ENCODE measurements around the gene C1GALT1.

Gene C1GALT1

DNA sequence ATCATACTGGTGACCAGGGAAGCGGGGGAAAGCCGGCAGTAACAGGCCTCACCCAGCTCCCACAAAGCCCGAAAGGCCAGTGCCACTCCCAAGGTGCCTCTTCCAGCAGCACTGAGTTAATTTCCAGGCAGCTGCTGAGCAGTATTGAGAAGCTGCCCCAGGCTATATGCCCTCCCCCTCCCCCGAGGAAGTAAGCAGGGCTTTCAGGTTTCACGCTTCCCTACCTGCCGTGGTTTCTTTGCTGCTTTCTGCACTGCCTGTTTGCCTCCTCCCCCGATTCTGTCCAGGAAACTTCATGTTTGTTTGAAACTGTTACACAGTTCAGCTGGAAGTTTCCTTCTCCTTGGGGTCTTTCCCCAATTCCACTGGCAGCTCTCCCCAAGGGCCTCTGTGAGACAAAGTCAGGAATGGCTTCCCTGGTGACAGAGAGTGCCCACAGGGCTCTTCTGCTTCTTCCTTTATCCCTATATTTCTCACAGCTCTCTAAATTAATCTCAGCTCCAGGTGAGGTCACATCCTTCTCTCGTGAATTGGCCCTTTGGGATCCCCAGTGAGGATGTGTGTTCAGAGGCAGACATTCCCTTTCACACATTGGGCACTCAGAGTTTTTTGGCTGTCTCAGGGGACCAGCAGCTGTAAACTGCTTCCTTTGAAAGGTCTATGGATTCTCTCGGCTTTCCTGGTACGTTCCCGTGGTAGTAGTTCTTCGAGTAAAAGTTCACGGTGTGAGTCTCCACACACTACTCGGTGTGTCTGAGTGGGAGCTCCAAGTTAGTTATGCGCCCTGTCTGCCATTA, 19.4 kb downstream of the C1GALT1 start:
- DNase-seq (ENCODE audit: low read depth in 2 of 2): no peak

- no peak for DNase-seq (ENCODE audit: low read depth in 2 of 2)
These were observed 20.0 kb downstream of the C1GALT1 start for GRCh38 chr7:7202375-7202720.

DNA sequence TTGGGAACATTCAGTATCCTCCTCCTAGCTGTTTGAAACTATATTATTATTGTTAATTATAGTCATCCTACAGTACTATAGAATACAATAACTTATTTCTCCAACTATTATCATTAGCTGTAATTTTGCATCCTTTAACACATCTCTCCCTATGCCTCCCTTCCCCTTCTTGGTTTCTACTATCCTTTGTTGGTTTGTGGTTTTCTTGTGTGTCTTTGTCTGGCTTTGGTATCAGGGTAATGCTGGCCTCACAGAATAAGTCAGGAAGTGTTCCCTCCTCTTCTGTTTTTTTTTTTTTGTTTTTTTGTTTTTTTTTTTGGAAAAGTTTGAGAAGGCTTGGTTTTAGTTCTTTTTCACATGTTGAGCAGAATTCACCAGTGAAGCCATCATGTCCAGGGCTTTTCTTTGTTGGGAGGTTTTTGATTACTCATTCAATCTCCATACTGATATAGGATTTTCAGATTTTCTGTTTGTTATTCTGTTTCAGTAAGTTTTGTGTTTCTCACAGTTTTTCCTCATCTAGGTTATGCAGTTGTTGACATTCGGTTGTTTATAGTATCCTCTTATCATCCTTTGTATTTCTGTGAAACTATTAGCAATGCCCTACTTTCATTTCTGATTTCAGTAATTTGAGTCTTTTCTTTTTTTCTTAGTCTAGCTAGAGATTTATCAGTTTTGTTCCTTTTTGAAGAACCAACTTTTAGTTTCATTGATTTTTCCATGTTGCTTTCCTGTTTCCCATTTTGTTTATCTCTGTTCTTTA, 21.6 kb downstream of the C1GALT1 start:
- DNase-seq (ENCODE audit: low read depth in 2 of 2): no peak

- DNase-seq (ENCODE audit: low read depth in 2 of 2): no peak
These were observed 25.5 kb downstream of the C1GALT1 start for GRCh38 chr7:7207876-7208275.

DNA sequence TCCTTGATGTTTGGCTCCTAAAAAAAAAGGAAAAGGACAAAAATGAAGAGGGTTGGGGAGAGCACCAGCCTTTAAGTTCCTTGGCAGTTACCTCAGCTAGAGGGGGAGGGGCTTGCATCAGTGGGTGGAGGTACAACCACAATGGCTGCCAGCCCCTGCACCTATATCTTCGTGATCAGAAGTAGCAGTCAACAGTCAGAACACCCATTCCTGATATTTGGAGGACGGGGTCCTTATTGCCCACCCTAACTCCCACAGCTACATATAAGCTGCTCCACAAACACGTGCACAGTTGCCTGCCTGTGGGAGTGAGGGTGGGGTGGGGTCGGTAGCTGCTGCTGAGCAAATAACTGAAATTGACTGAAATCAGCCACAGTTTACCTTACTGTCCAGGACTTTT, 26.2 kb downstream of the C1GALT1 start:
- DNase-seq (ENCODE audit: low read depth in 2 of 2): no peak

- DNase-seq (ENCODE audit: low read depth in 2 of 2): no peak
These were observed 27.2 kb downstream of the C1GALT1 start for GRCh38 chr7:7209412-7210050.

- no peak for DNase-seq (ENCODE audit: low read depth in 2 of 2)
These were observed 28.3 kb downstream of the C1GALT1 start for GRCh38 chr7:7210475-7211237.

DNA sequence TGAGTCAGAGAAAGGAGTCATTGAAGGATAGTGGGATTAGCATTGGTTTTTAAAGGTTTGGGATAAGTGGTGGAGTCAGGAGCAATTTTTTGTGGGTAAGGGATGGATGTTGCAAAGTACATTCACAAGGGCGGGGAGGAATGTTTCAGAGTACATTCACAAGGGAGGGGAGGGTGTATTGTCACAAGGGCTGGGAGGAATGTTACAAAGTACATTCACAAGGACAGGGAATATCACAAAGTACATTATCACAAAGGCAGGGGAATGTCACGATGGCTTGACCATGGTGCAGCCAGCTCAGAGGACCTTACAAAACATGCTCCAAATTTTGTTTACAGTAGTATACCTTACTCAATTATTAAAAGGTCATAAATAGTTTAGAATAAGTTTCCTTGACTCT, 30.3 kb downstream of the C1GALT1 start:
- no peak for DNase-seq (ENCODE audit: low read depth in 2 of 2)

- DNase-seq (ENCODE audit: low read depth in 2 of 2): no peak
These were observed 32.3 kb downstream of the C1GALT1 start for GRCh38 chr7:7214398-7215347.

- DNase-seq (ENCODE audit: low read depth in 2 of 2): no peak
These were observed 33.9 kb downstream of the C1GALT1 start for GRCh38 chr7:7216279-7216678.

DNA sequence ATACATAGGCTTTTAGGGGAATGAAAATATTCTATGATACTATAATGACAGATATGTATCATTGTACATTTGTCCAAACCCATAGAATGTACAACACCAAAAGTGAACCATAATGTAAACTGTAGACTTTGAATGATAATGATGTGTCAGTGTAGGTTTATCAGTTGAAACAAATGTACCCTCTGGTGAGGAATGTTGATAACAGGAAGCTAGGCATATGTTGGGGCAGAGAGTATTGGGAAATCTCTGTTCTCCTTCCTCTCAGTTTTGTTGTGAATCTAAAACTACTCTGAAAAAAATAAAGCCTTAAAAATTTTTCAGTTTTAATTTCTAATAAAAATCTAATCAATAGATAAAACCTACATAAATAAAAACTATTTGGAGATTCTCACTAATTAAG, 36.9 kb downstream of the C1GALT1 start:
- no peak for DNase-seq (ENCODE audit: low read depth in 2 of 2)

DNA sequence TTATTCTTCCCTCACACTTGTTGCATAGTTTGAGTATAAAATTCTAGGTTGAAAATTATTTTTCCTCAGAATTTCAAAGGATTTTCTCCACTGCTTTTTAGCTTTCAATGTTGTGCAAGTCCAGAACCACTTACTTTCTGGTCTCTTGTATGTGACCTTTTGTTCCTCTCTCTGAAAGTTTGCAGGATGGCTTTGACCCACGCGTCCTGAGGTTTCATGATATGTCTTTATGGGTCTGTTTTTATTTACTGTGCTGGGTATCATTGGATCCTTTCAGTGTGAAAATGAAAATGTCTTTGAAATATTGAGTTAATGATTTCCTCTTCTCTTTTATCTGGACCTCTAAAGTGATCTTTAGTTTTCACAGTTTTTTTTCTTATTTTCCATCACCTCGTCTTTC, 38.5 kb downstream of the C1GALT1 start:
- no peak for DNase-seq (ENCODE audit: low read depth in 2 of 2)

GRCh38 chr7:7221599-7222038, 39.3 kb downstream of the C1GALT1 start:
- no peak for DNase-seq (ENCODE audit: low read depth in 2 of 2)

DNA sequence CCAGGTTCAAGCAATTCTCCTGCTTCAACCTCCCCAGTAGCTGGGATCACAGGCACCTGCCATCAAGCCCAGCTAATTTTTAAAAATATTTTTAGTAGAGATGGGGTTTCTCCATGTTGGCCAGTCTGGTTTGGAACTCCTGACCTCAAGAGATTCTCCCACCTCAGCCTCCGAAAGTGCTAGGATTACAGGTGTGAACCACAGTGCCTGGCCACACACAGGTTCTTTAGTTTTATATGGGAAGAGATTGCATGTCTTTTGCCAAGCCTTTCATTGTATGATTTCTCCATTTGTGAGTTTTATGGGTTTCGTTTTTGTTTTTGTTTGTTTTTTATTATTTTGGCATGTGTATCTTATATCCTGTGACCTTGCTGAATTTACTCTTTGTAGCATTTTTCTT, 40.9 kb downstream of the C1GALT1 start:
- no peak for DNase-seq (ENCODE audit: low read depth in 2 of 2)

- DNase-seq (ENCODE audit: low read depth in 2 of 2): no peak
These were observed 44.1 kb downstream of the C1GALT1 start for GRCh38 chr7:7226407-7226806.

DNA sequence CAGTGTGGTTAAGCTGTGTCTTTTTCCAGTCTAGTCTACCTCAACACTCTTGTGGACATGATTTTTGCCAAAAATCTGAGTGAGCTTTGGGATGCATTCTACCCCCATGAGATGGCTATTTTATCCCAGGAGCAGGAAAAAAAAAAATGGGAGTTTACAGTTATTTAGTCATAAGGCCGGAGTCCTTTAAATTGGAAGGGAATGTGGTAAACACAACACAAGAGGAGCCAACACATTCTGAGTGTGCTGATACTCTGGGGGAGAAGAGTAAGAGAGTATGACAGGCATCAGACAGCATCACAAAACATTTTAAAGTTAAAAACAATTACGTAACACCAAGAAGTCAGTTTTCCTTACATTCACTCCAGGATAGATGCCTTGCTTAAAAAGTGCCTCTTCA, 46.1 kb downstream of the C1GALT1 start:
- DNase-seq (ENCODE audit: low read depth in 2 of 2): no peak

DNA sequence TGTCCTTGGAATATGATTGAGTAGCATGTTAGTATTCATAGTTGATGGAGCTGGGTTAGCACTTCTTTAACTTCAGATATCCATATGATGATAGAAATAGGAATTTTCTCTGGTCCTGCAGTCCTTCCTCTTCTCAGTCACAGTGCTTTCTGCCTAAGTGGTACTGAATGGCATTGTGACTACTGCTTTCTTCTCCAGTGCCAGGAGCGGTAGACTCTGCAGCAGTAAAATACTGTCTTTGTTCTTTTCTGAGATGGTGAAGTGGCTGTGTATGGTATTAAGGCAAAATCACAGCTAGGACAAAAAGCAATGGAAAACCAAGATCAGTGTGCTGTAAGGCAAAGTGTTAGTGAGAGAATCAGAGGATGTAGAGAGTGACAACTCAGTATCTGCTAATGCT, 46.6 kb downstream of the C1GALT1 start:
- DNase-seq (ENCODE audit: low read depth in 2 of 2): no peak

DNA sequence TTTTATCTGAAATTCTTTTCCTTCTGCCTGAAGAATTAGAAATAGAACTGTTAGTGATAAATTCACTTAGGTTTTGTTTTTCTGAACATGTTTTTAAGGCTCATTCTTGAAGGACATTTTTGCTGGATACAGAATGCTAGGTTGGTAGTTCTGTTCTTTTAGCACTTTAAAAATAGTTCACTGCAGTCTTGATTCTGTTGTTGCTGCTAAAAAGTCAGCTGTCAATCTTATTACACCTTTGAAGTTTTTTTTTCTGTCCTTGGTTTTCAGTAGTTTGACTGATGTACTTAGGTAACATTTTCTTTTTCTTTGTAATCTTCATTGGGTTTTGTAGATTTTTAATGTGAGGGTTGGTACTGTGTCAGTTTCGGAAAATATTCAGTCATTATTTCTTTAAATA, 48.7 kb downstream of the C1GALT1 start:
- DNase-seq (ENCODE audit: low read depth in 2 of 2): no peak

DNA sequence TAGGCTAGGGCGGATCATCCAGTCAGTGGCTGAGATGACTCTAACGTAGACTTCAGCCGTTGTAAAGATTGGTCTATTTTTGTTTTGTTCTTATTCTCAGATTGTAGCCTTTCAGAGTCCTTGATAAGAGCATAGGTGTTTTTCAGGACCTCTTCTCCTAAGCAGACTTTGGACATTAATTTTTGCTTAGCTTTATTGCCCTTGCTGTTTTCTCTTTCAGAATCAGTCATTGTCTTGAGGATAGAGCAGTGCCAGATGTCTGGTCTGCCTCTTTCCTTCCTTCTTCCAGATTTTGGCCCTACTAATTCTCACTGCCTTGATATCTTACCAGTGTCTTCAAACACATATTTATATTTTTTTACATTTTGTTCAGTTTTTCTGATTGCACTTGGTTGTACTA, 49.5 kb downstream of the C1GALT1 start:
- DNase-seq (ENCODE audit: low read depth in 2 of 2): no peak

- DNase-seq (ENCODE audit: low read depth in 2 of 2): no peak
These were observed 53.0 kb downstream of the C1GALT1 start for GRCh38 chr7:7235347-7235746.

- DNase-seq (ENCODE audit: low read depth in 2 of 2): no peak
These were observed 53.7 kb downstream of the C1GALT1 start for GRCh38 chr7:7236041-7236440.
